GM18870 (cell line): Measurements from ENCODE around the gene ADH6.
"Not testable (repeated sequence)": the region's sequence is repeated elsewhere in the genome, so short reads cannot be mapped to it uniquely, and the experiment has no call there.

Experiments
- ATAC-seq: cut with Tn5 transposase; IDR thresholded peaks from one replicate; pipeline ENCODE4 v1.9.1; 2021; ENCODE audit warnings: moderate library complexity; ENCODE audit not compliant: unreplicated experiment

Gene ADH6

DNA sequence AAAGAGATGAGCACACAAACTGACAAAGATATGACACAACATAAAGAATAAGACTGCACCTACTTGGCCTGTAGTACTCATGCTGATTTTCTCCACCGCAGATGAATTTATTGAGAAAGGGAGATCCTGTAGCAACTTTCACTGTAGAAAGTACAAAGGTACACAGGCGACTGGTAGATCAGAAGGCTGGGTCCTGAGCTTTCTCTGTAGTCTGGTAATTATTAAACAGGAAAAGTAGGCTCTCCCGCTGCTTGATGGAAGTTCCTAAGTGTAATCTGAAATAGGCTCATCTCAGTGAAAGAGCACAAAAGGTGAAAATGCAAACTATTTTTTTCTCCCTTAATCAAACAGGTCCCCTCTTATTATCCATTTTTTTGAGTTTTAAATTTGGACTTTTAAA is at the start of gene ADH6:
TSS of gene ADH6 (minus strand) at position 175 of the 400 bp plus-strand sequence. CDS start at position 81, 94 bp downstream.
- no peak for ATAC-seq

DNA sequence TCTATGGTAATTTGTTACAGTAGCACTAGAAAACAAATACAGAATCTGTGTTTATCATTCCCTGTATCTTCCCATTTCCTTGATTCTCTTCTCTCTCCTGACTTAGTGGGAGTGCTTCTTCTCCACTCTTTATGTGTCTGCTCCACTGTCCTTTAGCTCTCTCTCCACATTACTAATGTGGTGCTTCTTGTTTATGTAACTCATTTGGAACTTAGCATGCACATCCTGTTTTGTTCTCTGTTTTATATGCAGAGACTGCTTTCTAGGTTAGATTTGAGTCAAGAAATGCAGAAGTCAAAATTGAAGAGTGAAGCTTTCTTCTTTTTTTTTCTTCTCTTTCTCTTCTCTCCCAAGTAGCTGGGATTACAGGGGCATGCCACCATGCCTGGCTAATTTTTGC is 45.9 kb upstream of the ADH6 start:
- ATAC-seq, result peak; percentile 79

DNA sequence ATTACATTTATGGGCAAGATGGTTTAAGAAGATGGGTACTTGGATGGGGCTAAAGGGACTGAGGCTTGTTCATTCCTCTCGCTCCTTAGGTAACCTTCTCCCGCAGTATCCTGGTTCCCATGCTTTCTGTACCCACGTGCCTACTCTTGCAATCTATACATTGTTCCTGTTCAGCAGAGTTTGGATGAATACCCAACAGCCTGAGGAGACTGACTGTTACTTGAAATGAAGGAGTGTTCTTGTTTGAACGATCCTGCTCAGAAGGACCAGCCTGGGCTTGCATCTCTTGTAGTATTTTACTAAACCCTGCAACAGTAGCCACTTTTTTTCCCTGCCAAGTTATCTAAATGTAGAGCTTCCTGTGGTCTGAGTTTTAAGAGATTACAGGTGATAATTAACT is 33.7 kb upstream of the ADH6 start:
- ATAC-seq, result no peak

DNA sequence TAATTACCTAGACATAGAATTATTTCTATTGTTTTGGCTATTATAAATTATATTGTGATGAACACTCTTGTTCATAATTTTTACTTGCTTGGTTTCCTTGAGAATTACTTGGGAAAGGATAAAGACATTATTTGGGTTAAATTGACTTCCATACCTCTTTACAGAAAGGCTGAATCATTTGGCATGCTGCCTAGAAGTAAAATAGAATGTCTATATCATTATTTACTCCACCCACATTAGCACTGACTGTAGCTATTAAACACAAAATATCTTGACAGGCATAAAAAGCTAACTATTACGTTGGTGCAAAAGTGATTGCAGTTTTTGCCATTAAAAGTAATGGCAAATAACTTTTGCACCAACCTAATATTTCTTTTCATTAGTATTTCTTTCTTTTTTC is 29.7 kb upstream of the ADH6 start:
- ATAC-seq, result no peak

DNA sequence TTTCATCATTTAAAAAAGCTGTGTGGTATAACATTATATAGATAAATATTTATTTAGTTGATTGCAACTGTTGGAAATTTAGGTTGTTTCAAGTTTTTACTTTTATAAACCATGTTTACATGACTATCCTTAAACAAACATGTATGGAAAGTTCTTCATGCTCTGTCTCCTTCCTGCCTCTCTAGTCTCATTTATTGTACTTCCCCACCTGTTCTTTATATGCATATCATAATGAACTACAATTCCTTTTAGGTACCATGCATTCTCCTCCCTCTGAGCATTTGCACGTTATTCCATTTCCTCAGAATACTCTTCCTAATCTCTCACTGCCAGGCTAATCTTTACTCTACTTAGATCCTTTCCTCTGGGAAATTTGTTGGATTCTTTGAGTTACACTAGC is 16.9 kb upstream of the ADH6 start:
- ATAC-seq, result no peak

DNA sequence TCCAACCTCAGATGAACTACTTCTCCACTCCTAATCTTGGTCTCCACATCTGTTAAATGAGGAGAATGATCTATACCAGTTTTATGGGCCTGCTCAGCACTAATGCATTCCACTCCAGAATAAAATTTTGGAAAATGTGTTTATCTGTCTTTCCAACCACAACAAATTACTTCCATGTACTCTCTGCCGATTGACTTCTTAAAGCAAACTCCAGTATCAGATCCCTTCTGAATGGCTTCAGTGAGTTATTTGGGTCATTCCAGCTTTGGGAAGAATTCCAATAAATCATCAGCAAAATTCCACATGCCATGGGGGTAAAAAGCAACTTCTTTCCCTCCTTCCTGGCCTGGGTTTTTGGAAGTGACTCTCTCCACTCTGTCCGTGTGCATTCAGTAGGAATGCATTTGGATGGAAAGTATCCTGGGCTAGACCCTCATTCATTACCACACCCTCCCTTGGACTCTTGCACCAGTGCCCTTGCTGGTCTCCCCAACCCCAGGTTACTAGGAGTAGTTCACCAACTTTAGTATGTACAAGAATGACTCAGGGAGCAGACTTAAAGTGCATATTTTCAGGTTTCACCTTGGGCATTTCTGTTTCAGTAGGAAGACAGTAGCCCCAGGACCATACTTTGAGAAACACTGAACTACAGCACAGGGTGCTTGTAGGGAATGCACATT is 15.4 kb upstream of the ADH6 start:
- no peak for ATAC-seq

DNA sequence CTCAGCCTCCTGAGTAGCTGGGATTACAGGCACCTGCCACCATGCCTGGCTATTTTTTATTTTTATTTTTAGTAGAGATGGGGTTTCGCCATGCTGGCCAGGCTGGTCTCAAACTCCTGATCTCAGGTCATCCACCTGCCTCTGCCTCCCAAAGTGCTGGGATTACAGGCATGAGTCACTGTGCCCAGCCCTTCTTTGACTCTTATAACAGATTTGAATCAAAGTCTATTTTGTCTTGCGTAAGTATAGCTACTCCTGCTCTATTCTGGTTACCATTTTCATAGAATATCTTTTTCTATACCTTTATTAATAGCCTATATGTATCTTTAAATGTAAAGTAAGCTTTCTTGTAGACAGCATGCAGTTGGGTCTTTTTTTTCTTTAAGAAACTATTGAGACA is 14.4 kb upstream of the ADH6 start:
- not testable (repeated sequence) for ATAC-seq

DNA sequence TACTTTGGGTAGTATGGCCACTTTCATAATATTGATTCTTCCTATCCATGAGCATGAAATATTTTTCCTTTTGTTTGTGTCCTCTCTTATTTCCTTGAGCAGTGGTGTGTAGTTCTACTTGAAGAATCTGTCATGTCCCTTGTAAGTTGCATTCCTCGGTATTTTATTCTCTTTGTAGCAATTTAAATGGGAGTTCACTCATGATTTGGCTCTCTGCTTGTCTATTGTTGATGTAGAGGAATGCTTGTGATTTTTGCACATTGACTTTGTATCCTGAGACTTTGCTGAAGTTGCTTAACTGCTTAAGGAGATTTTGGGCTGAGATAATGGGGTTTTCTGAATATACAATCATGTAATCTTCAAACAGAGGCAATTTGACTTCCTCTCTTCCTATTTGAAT is 9.7 kb upstream of the ADH6 start:
- not testable (repeated sequence) for ATAC-seq

DNA sequence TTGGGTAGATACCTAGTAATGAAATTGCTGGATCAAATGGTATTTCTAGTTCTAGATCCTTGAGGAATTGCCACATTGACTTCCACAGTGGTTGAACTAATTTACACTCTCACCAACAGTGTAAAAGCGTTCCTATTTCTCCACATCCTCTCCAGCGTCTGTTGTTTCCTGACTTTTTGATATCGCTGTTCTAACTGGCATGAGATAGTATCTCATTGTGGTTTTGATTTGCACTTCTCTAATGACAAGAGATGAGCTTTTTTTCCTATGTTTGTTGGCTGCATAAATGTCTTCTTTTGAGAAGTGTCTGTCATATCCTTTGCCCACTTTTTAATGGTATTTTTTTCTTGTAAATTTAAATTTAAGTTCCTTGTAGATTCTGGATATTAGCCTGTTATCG is 8.6 kb upstream of the ADH6 start:
- ATAC-seq, result not testable (repeated sequence)

DNA sequence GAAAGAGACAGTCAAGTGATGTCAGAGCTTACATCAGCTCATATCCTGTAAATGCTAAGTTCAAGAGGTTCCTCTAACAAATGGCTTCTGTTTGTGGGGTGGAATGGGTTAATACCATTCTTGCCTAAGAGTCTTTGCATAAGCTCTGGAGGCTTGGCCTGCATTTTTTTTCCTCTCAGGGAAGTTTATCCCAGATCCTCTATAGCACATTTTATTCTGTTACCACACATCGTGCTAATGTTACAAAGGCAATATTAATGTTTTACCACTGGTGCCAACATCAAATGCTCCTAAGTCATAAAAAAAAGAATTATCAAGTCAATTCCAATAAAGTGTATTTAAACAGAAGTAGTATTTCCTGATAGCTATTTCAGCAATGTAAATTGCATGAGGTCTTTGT is 2.9 kb upstream of the ADH6 start:
- no peak for ATAC-seq

DNA sequence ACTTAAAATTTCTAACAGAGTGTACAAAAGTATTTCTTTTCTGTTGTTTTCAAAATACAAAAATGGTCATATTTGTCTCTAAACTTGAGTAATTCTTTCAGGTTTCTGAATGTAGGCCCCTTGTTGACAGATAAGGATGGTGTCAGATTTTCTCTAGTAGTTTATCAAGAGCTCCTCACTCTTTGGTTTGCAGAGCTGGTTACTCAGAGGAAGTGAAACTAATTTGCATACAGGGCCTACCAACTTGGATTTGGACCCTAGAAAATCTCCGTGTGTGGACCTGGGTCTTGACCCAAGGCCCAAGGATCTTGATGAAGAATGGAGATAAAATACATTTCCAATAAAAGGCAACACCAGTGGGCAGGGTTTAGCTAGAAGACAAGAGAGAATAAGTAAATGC is 433 bp upstream of the ADH6 start:
- ATAC-seq, result no peak

DNA sequence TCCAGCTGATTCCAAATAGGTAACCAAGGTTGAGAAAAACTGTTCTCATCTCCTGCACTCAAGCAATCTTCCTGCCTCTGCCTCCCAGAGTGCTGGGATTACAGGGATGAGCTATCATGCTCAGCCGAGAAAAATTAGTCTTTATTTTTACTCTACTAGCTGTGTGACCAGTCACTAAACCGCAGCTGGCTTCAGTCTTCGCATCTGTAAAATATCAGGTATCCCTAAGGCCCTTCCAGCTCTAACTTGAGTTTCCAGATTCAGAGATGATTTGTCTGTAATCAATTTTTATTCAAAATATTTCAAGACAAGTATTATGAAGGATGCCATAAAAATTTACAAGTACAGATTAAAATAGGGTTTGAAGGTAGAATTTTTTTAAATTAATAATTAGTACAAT is 3.5 kb downstream of the ADH6 start:
- no peak for ATAC-seq

DNA sequence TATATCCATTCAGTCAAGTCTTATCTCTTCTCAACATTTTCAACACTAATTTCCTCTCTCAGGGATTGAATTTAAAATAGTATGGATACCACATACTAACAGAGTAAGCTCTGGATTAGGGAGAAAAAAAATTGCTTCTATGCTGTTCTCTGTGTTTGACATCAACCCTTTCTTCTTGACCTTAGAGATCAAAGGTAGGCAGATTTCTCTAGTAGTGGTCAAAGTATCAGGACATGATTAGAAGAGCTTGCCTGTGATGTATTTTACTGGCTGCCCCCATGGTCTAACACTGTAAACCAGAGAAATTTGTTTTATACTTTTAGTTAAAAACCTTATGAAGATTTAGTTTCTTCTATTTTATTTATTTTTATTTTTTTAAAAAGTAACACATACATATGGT is 8.3 kb downstream of the ADH6 start:
- no peak for ATAC-seq

DNA sequence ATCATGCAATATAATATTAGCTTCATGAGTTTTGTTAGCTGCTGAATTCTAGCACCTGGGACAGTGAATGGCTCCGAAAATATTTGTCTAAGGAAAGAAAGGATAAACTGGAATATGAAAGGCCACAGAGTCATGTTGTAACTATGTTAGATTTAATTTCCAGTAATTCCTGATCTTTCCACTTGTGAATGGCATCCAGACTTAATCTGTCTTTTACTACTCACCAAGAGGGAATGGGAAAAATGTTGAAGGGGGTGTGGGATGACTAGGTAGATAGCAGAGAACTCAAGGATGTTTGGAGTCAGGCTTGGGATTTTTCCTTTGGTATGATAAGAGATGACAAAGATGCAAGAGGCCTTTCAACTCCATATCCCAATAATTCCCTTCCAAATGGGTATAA is 9.4 kb downstream of the ADH6 start:
- no peak for ATAC-seq

DNA sequence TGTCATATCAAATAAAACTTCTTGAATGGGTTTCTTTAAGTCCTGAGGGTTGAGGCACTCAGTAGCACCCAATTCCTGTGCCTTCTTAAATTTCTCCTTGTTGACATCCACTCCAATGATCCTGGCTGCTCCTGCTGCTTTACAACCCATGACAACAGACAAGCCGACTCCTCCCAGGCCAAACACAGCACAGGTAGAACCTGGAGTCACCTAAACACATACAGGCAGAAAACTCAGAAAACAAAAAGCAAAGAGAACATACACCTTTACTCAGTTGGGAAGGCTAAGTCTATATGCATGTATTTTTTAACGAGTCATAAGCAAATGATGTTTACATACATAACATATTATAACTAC is 10.3 kb downstream of the ADH6 start:
- no peak for ATAC-seq

DNA sequence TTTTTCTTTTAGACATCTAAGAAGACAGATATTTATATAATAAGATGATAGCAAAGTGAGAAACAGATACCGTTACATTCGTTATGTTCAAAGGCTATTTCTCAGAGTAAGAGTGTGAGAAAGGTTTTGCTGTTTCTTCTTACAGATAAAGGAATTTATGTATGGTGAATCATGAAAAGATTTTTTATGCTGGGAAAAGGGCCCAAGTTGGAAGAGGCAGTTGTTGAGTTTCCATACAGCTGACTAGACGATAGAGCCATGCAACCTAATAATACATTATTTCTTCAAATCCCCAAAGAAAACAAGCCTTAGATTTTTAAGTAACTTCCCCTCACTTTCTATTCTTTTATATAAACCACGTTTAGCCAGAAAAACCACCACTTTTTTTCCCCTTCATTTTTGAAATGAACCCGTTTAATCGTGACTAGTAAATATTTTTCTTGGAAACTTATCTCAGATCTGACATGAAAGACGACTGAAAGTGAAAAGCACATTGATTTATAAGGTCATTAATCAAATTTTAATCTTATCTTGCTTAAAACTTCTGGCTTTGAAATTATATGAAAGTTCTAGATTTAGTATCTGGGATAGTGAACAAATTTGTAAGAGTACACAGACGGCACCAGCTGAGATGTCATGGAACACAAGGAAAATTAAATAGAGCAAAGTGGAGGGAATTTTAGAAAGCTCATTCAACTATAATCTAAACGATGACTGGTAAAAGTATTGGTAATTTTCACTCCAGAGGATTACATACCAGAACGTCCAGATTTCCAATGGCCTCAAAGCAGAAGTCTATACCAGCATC is 10.9 kb downstream of the ADH6 start:
- ATAC-seq, result no peak

DNA sequence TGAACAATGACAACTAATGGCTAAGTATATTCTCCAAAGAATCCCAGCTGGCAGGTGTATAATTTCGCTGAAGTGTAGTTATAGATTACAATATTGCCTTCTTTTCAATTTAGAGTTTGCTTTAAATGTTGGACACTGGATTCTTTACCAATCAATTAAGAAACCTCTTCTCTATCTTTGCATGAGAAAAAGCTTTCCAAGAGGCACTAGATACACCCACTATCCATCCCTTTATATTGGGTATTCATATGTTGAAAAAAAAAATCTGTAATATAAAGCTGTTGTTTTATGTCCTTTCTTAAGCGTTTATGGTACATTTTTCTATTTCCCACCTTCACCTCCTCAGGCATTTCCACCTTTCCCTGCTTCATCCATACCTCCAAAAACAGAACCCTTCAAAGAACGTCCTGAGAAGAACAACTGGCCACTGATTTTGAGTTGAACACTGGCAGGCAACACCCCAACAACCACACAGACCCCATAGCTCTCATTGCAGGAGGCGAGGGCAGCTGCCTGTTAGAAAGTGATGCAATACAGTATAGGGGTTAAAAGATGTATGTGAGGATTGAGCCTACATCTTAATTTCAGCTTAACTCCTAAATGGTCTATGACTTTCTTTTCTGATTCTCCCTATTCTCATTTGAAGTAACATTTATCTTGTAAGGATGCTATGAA is 11.8 kb downstream of the ADH6 start:
- no peak for ATAC-seq

DNA sequence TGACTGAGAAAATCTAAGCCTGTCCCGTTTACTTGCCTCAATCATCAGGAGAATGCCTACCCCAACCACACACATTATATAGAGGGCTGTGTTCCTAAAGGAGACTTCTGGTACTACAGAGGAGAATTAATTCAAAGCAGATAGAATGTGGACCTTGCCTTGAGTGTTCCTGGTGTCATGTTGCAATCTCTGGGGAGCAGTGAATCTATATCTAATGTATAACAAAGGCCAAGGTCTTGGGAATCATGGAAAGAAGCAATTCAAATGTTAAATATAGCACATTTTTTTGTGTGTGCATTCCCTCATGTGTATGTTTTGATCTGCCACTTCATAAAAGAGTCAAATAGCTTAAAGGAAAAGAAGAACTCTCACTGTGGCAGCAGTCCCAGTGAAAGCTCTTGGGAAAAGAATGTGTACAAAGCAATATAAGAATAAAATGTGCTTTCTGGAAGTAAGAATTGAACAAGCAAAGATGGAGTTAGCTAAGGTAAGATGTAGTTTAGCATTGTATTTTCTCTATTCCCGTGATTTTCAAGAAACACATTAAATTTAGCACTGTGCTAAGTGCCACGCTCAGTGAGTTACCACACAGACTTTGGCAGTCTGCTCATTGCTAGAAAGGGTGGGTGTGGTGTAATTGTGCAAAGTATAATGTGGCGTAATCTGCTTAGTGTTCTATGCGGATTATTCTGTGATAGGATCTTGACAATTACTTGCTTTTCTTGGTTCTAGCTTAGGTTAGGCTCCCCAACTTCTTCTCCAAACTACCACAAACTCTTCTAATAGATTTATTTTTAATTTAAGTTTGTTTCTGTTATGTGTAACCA is 13.7 kb downstream of the ADH6 start:
- ATAC-seq, result no peak

DNA sequence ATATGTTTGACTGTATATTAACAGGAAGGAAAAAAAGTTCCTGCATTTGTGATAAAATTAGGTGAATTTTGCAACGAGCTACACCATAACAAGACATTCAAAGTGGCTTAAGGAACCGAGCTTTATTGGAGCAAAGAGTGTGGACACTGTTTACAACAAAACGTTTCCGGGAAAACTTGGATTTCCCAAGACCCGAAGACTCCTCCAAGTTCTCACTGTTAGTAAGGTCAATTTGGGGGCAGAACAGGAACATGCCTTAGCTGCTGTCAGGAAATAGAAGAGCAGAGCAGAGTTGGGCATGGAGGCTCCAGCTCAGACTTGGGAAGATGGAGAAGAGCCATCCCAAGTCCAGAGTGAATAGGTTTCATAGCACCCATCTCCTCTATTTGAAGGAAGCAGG is 16.5 kb downstream of the ADH6 start:
- ATAC-seq, result no peak

DNA sequence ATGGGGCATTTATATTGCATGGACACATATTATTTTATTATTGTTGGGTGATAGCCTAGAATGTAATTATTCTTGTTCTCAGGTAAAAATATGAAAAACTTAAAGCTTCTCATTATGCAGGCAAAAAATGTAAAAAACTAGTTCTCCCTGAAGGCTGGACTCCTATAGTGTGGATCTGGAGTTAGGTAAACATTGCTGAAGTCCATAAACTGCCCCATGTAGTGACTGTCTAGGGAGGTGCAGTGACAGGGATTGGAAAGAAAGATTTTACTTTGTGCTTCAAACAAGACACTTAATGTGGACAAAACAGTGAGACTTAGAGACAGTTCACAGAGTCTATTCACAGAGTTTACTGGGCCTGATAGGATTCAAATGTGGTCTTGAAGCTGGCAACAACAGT is 17.0 kb downstream of the ADH6 start:
- ATAC-seq, result no peak

DNA sequence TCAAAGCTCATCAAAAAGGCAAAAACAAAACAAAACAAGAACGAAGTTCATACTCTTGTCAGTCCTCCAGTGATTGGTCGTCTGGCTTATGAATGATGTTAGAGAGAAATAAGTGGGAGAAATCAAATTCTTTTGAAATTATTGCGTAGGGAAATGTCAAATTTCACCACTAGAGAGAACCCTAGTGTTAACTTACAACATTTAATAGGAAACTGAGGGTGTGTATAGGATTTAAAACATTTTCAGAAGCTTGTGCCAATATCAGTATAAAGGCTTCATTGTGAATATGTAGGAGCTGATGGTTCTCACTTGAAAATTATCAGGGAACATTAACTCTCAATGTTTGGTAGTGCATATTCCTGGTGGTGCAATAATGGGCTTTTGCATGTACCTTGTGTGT is 17.4 kb downstream of the ADH6 start:
- no peak for ATAC-seq
